B cell (primary cell): ENCODE measurements around the gene CLN6.

Experiments used
- CTCF ChIP-seq: fragments of 200-600 bp; IDR thresholded peaks from one replicate; pipeline ENCODE4 v1.8.0; 2022; ENCODE audit warnings: antibody characterized with exemption, mild to moderate bottlenecking
- EZH2 ChIP-seq: IDR thresholded peaks from 2 replicates; pipeline ENCODE4 v1.6.1; 2012; ENCODE audit warnings: borderline replicate concordance, low read depth, mild to moderate bottlenecking, moderate library complexity, low read length; ENCODE audit not compliant: insufficient read depth, poor library complexity, severe bottlenecking

GRCh38 chr15:68278345-68278594 lies 48.7 kb upstream of the CLN6 start:
- TF ChIP-seq EZH2 = no peak
- TF ChIP-seq CTCF = peak; percentile 68
